ENCODE measurements around the gene GTF2H3. TPM values are rescaled to one million over a fixed set of nuclear protein-coding genes. Genes with fewer than 3 reads are reported as not detected.
A peak's percentile ranks its signal among the peaks of the same experiment; 100 is the strongest.
"Not testable (repeated sequence)": the region's sequence is repeated elsewhere in the genome, so short reads cannot be mapped to it uniquely, and the experiment has no call there.

The GTF2H3 gene
- total and polyA plus RNA-seq, 4 donors = 29.9 to 36.1 (median 31.3) TPM

DNA sequence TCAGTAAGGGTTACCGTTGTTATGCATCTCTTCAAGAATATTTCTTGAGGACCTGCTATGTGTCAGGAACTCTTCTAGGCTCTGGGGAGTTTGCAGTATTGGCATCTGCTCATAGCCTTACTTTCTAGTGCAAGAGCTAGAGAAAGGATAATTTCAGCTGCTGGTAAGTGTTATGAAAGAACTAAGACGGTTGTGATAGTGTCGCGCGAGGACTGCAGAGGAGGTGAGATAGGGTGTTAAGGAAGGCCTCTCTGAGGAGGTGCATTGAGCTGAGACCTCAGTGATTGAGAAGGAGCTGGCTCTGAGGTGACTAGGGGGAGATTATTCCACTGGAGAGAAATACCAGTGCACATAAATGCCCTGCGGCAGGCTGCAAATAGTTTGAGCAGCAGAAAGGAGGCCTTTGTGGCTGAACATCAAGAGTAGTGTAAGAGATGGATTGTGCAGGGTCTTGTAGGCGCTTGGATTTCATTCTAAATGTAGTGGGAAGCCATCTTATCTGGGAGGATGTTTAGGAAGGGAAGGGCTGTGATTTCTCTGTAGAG, 30.9 kb upstream of the GTF2H3 start:
- DNase-seq (ENCODE audit: low read depth in 4 of 6, low spot score in 6 of 6) = no peak
- WGBS (ENCODE audit: insufficient coverage) = 18% methylated on average over 6 of the region's 7 CpGs
- Histone ChIP-seq H3K36me3 (ENCODE audit: control insufficient read depth, insufficient read depth, low read length) (peaks cover 30% of the 10 kb centered on the region), H3K9me3 (ENCODE audit: control insufficient read depth, insufficient read depth, low read length) (no peaks in the 10 kb centered on the region), H3K27me3 (ENCODE audit: control insufficient read depth, insufficient read depth, low read length) (no peaks in the 10 kb centered on the region), H3K4me3 (ENCODE audit: low read depth, low read length) (peak overlapping the region; percentile 91), H3K4me1 (ENCODE audit: control insufficient read depth, insufficient read depth, low read length) (peaks cover 20% of the 10 kb centered on the region), H3K27ac (ENCODE audit: low read depth, low read length) (no peak overlapping the region)

DNA sequence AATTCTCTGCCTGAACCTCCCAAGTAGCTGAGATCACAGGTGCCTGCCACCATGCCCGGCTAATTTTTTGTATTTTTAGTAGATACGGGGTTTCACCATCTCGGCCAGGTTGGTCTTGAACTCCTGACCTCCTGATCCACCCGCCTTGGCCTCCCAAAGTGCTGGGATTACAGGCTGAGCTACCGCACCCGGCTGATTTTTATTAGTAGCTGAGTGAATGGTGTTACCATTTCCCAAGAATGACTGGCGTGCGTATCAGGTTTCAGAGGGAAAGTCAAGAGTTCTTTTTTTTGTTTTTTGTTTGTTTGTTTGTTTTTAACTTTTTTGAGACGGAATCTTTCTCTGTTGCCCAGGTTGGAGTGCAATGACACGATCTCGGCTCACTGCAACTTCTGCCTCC, 30.1 kb upstream of the GTF2H3 start:
- not testable (repeated sequence) for H3K27me3 ChIP-seq (ENCODE audit: control insufficient read depth, insufficient read depth, low read length); DNase-seq (ENCODE audit: low read depth in 4 of 6, low spot score in 6 of 6); H3K9me3 ChIP-seq (ENCODE audit: control insufficient read depth, insufficient read depth, low read length); H3K27ac ChIP-seq (ENCODE audit: low read depth, low read length); H3K4me3 ChIP-seq (ENCODE audit: low read depth, low read length)
- Histone ChIP-seq H3K36me3 (ENCODE audit: control insufficient read depth, insufficient read depth, low read length) (peaks cover 37% of the 10 kb centered on the region), H3K4me1 (ENCODE audit: control insufficient read depth, insufficient read depth, low read length) (peaks cover 20% of the 10 kb centered on the region)
- WGBS (ENCODE audit: insufficient coverage) = 91% methylated on average over 8 of the region's 11 CpGs

DNA sequence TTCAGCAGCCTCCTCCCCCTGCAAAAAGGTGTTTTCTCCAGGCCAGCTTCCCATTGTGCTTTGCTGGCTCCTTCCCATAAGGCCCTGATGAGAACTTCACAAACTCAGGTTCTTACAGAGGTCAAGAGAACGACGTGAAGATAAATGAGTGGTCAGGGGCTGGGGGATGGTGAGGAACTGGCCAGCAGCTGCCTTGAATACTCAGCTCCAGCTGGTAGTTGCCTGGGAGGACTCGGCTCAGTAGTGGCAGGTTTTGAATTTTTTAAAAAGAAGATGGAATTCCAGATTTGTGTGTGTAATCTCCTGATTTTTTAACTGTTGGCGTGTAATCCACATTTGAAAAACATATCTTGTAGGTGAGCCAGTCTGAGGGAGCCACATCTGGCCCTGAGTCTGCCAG, 25.9 kb upstream of the GTF2H3 start:
- Histone ChIP-seq H3K4me3 (ENCODE audit: low read depth, low read length) (no peak overlapping the region), H3K9me3 (ENCODE audit: control insufficient read depth, insufficient read depth, low read length) (no peaks in the 10 kb centered on the region), H3K27ac (ENCODE audit: low read depth, low read length) (no peak overlapping the region), H3K27me3 (ENCODE audit: control insufficient read depth, insufficient read depth, low read length) (no peaks in the 10 kb centered on the region), H3K36me3 (ENCODE audit: control insufficient read depth, insufficient read depth, low read length) (peaks cover 75% of the 10 kb centered on the region), H3K4me1 (ENCODE audit: control insufficient read depth, insufficient read depth, low read length) (peaks cover 10% of the 10 kb centered on the region)
- DNase-seq (ENCODE audit: low read depth in 4 of 6, low spot score in 6 of 6) = no peak
- WGBS (ENCODE audit: insufficient coverage) = 84% methylated on average over 4 of the region's 4 CpGs

DNA sequence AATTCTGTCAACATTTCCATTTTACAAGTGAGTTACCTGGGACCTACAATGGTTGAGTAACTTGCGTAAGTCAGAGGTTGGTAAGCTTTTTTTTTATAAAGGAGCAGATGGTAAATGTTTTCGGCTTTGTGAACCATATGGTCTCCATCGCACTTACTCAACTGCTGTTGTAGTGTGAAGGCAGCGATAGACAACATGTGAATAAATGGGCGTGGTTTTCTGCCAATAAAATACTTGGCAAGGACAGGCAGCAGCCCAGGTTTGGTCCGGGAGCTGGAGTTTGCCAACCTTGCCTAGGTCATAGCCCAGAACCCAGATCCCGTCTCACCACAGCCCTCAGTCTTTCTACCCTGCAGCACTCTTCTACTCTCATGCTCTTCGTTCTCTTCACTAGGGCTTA, 25.4 kb upstream of the GTF2H3 start:
- Histone ChIP-seq H3K27me3 (ENCODE audit: control insufficient read depth, insufficient read depth, low read length) (no peaks in the 10 kb centered on the region), H3K4me3 (ENCODE audit: low read depth, low read length) (no peak overlapping the region), H3K4me1 (ENCODE audit: control insufficient read depth, insufficient read depth, low read length) (peaks cover 6% of the 10 kb centered on the region), H3K27ac (ENCODE audit: low read depth, low read length) (no peak overlapping the region), H3K9me3 (ENCODE audit: control insufficient read depth, insufficient read depth, low read length) (no peaks in the 10 kb centered on the region), H3K36me3 (ENCODE audit: control insufficient read depth, insufficient read depth, low read length) (peaks cover 79% of the 10 kb centered on the region)
- WGBS (ENCODE audit: insufficient coverage) = 92% methylated on average over 6 of the region's 8 CpGs
- peak in 2 of 6 donors; percentile 8 to 79 for DNase-seq (ENCODE audit: low read depth in 4 of 6, low spot score in 6 of 6)

DNA sequence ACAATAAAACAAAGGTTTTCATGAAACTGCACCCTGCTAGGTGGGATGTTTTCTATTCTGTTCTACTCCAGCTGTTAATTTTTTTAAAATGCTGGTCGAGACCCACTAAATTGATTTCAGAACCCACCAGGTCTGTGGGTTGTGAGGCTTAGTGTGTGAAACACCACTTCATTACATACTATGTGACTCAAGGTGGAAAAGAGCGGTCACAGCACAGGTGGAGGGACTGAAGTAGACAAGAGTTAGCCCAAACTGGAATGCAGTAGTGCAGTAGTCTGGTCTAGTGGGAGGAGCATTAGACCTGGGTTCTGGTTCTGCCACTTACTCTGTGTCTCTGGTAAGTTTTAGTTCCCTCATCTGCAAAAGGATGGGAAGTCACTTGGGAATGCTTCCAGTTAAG, 19.5 kb upstream of the GTF2H3 start:
- no peak for DNase-seq (ENCODE audit: low read depth in 4 of 6, low spot score in 6 of 6)
- peaks cover 84% of the 10 kb centered on the region for H3K36me3 ChIP-seq (ENCODE audit: control insufficient read depth, insufficient read depth, low read length)
- H3K27me3 ChIP-seq (ENCODE audit: control insufficient read depth, insufficient read depth, low read length) = no peaks in the 10 kb centered on the region
- H3K27ac ChIP-seq (ENCODE audit: low read depth, low read length) = no peak overlapping the region
- no peak overlapping the region for H3K4me3 ChIP-seq (ENCODE audit: low read depth, low read length)
- no CpG with 5 or more reads among the region's 2 CpGs for WGBS (ENCODE audit: insufficient coverage)
- H3K4me1 ChIP-seq (ENCODE audit: control insufficient read depth, insufficient read depth, low read length) = no peaks in the 10 kb centered on the region
- H3K9me3 ChIP-seq (ENCODE audit: control insufficient read depth, insufficient read depth, low read length) = no peaks in the 10 kb centered on the region

DNA sequence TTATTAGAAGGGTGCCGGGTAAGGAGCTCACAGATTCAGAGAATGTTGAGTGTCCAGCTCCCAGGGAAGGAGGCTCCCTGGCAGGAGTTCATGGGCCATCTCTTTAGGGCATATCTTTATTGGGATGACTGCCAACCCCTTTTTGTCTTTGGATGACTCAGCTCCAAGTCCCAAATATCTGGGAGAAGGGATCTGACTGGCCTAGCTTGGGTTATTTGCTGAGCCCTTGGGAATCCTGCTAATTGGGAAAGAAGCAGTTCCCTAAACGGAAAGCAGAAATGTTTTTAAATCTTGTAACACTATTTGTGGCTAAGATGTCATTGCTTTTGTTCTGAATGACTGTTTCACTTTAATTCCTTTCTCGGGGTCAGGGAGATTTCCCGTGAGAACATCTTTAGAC, 19.1 kb upstream of the GTF2H3 start:
- no peak overlapping the region for H3K27ac ChIP-seq (ENCODE audit: low read depth, low read length)
- H3K36me3 ChIP-seq (ENCODE audit: control insufficient read depth, insufficient read depth, low read length) = peaks cover 84% of the 10 kb centered on the region
- WGBS (ENCODE audit: insufficient coverage) = 94% methylated on average over 4 of the region's 4 CpGs

DNA sequence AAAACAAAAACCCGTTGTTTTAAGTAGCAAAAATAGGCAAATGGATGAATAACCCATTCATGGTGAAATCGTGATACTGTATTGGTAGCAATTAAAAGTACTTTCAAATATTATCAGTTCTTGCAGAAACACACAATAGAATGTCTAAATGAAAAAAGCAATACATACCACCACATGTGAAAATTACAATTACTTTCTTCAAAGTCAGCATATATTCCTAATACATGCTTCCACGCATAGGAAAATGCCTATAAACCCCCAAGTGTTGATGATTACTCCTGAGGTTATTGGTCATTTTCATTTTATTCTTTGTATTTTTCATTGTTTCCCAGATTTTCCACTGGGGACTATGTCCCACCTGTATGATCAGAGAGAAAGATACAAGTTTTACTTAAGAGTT, 16.5 kb upstream of the GTF2H3 start:
- no peak for DNase-seq (ENCODE audit: low read depth in 4 of 6, low spot score in 6 of 6)

More for the DNA sequence above, 19.1 kb upstream of the GTF2H3 start:
- H3K4me1 ChIP-seq (ENCODE audit: control insufficient read depth, insufficient read depth, low read length) = no peaks in the 10 kb centered on the region
- no peak overlapping the region for H3K4me3 ChIP-seq (ENCODE audit: low read depth, low read length)
- H3K27me3 ChIP-seq (ENCODE audit: control insufficient read depth, insufficient read depth, low read length) = no peaks in the 10 kb centered on the region
- DNase-seq (ENCODE audit: low read depth in 4 of 6, low spot score in 6 of 6) = no peak
- H3K9me3 ChIP-seq (ENCODE audit: control insufficient read depth, insufficient read depth, low read length) = no peaks in the 10 kb centered on the region

DNA sequence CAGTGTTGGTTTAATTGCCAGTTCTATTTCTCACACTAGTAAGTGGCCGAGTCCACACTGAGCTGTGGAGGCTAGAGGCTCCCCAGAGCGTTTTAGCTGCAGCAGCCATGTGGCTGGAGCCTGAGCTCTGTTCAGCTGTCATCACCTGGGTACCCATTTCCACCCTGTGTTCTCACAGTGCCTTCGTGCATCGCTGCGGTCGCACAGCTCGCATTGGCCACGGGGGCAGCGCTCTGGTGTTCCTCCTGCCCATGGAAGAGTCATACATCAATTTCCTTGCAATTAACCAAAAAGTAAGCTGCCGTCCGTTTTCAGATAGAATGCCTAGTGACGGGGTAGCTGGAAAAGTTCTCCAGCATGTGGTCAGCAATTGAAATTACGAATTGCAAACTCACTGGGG, 16.0 kb upstream of the GTF2H3 start:
- no peak overlapping the region for H3K27ac ChIP-seq (ENCODE audit: low read depth, low read length)
- no peaks in the 10 kb centered on the region for H3K9me3 ChIP-seq (ENCODE audit: control insufficient read depth, insufficient read depth, low read length)
- H3K36me3 ChIP-seq (ENCODE audit: control insufficient read depth, insufficient read depth, low read length) = peaks cover 74% of the 10 kb centered on the region
- 94% methylated on average over 9 of the region's 13 CpGs for WGBS (ENCODE audit: insufficient coverage)
- no peaks in the 10 kb centered on the region for H3K27me3 ChIP-seq (ENCODE audit: control insufficient read depth, insufficient read depth, low read length)
- H3K4me3 ChIP-seq (ENCODE audit: low read depth, low read length) = no peak overlapping the region
- H3K4me1 ChIP-seq (ENCODE audit: control insufficient read depth, insufficient read depth, low read length) = no peaks in the 10 kb centered on the region
- DNase-seq (ENCODE audit: low read depth in 4 of 6, low spot score in 6 of 6) = no peak

More for the DNA sequence above, 16.5 kb upstream of the GTF2H3 start:
- Histone ChIP-seq H3K9me3 (ENCODE audit: control insufficient read depth, insufficient read depth, low read length) (no peaks in the 10 kb centered on the region), H3K36me3 (ENCODE audit: control insufficient read depth, insufficient read depth, low read length) (peaks cover 73% of the 10 kb centered on the region), H3K27me3 (ENCODE audit: control insufficient read depth, insufficient read depth, low read length) (no peaks in the 10 kb centered on the region), H3K4me1 (ENCODE audit: control insufficient read depth, insufficient read depth, low read length) (no peaks in the 10 kb centered on the region), H3K27ac (ENCODE audit: low read depth, low read length) (no peak overlapping the region), H3K4me3 (ENCODE audit: low read depth, low read length) (no peak overlapping the region)
- WGBS (ENCODE audit: insufficient coverage) = no CpG with 5 or more reads among the region's 3 CpGs

DNA sequence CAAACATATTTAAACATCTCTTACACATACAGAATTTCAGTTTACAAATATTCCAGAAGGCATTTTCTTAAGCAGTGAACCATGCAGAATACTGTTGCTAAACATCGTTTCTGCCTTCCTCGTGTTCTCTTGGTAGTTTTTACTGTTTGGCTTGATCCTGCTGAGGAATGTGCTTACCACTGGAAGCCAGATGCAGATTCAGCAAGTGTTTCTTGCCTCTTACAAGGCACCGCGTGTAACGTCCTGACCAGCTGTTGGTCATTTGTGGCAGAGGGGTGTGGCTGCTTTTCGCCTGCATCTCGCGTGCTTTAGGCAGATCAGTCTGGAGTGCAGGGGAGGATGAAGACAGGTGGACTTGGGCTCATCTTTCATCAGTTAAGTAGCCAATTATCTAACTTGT, 12.5 kb upstream of the GTF2H3 start:
- H3K27me3 ChIP-seq (ENCODE audit: control insufficient read depth, insufficient read depth, low read length) = no peaks in the 10 kb centered on the region
- H3K4me3 ChIP-seq (ENCODE audit: low read depth, low read length) = no peak overlapping the region
- no peak overlapping the region for H3K27ac ChIP-seq (ENCODE audit: low read depth, low read length)
- no peaks in the 10 kb centered on the region for H3K4me1 ChIP-seq (ENCODE audit: control insufficient read depth, insufficient read depth, low read length)
- no peak for DNase-seq (ENCODE audit: low read depth in 4 of 6, low spot score in 6 of 6)
- H3K36me3 ChIP-seq (ENCODE audit: control insufficient read depth, insufficient read depth, low read length) = peaks cover 71% of the 10 kb centered on the region
- H3K9me3 ChIP-seq (ENCODE audit: control insufficient read depth, insufficient read depth, low read length) = no peaks in the 10 kb centered on the region
- 91% methylated on average over 8 of the region's 8 CpGs for WGBS (ENCODE audit: insufficient coverage)

DNA sequence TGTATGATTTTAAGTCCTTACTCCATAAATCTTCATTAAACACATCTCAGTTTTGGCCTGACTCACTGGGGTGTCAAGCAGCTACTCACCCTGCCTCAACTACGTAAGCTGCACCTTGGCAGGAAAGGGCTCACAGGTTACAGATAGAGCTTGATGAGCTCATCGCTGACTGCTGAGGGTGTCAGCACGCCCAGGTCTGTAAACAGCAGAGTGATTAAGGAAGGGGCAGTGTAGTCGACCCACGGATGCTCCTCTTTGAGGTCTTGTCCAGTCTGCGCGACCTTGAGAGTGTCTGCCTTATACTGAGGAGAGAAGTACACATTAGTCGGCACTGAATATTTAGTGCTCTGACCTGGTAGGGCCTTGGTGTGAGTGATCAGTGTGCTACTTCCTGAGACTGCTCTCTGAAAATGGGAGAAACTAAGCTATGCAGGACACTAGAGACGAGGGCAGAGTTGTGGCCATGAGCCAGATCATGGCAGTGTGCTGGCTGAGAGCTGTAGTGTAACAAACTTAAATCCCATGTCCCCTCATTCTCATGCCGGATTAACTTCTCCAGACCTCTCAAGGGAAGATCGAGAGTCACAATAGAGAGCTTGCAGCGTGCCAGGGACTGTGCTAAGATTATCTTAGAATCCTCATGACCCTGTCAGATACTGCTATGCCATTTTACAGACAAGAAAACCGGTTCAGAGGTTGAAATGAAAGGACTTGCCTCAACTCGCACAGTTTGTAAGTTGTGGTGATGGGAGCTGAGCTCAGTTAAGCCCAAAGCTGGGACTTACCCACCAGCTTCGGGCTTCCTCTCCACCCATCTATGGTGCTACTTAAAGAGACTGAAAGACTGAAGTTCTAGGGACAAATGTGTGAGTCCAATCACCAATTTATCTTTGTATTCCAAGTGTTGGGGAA, 11.8 kb upstream of the GTF2H3 start:
- no peak for DNase-seq (ENCODE audit: low read depth in 4 of 6, low spot score in 6 of 6)
- Histone ChIP-seq H3K9me3 (ENCODE audit: control insufficient read depth, insufficient read depth, low read length) (no peaks in the 10 kb centered on the region), H3K4me3 (ENCODE audit: low read depth, low read length) (no peak overlapping the region), H3K27ac (ENCODE audit: low read depth, low read length) (no peak overlapping the region), H3K4me1 (ENCODE audit: control insufficient read depth, insufficient read depth, low read length) (no peaks in the 10 kb centered on the region), H3K27me3 (ENCODE audit: control insufficient read depth, insufficient read depth, low read length) (no peaks in the 10 kb centered on the region), H3K36me3 (ENCODE audit: control insufficient read depth, insufficient read depth, low read length) (peaks cover 73% of the 10 kb centered on the region)
- WGBS (ENCODE audit: insufficient coverage) = 89% methylated on average over 12 of the region's 15 CpGs
